ENCODE measurements around the gene TRIM24. TPM values are rescaled to one million over a fixed set of nuclear protein-coding genes. Genes with fewer than 3 reads are reported as not detected.

The TRIM24 gene
- total RNA-seq, 1 experiment from 2014 or later, result 113 TPM

DNA sequence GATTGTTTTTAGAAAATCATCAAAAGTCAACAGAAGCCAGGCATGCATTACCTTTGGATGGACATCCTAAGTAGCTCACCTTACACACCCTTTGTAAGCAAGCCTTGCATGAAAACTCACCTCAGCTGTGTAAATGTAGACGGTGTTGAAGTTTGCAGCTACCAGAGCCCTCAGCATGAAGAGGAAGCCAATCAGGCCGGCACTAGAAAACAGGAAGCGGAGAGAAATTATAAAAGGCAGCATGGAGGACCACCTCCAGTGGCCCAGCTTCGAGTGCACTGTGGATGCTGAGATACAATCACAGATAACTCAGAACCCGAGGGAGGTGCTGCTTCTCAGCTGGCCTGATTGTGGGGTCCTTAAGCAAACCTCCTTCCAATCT lies 165.8 kb downstream of the TRIM24 start (continued):
- TF ChIP-seq, protein P1, sequence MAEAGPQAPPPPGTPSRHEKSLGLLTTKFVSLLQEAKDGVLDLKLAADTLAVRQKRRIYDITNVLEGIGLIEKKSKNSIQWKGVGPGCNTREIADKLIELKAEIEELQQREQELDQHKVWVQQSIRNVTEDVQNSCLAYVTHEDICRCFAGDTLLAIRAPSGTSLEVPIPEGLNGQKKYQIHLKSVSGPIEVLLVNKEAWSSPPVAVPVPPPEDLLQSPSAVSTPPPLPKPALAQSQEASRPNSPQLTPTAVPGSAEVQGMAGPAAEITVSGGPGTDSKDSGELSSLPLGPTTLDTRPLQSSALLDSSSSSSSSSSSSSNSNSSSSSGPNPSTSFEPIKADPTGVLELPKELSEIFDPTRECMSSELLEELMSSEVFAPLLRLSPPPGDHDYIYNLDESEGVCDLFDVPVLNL (CRISPR knock-in tag; IDR thresholded peaks at IDR 0.05; ENCODE audit: borderline replicate concordance, low read depth), result no peak

DNA sequence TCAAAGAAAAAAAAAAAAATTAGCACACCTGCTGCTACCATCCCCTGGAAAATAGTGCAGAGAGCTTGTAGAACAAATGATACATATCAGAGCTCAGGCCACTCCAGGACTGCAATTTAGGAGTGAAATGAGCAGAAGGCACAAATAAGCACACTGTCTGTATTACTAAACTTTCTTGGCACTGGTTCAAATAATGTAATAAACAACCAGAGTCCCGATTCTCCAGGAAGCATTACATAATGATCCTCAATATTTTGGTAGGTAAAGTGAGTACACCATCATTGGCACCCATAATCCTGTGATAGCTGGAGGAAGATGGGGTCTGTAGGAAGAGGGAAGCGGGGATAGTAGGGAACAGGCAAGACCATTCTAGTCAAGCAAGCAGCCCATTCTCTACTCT lies 166.8 kb downstream of the TRIM24 start:
- Mint-ChIP-seq H3K9me3 (no peaks in the 10 kb centered on the region), H3K27me3 (ENCODE audit: low read depth) (no peaks in the 10 kb centered on the region), H3K4me3 (no peak overlapping the region), H3K27ac (no peak overlapping the region; the same call in 1 of the 2 replicates), H3K36me3 (no peaks in the 10 kb centered on the region), H3K4me1 (peaks cover 21% of the 10 kb centered on the region)
- ATAC-seq (no peak), DNase-seq (ENCODE audit: low spot score) (no peak)
- ChIA-PET POLR2A (no interaction called here), CTCF (interaction anchor here (0.5 to 1.9 kb wide), 2 partner anchors 61 to 112 kb away, joined by 3 to 5 read pairs; no protein-coding TSS in a partner anchor)
- TF ChIP-seq NR2C2 (CRISPR knock-in tag; IDR thresholded peaks at IDR 0.05) (no peak), JUN (CRISPR knock-in tag; IDR thresholded peaks at IDR 0.05) (no peak), ATF6 (CRISPR knock-in tag; IDR thresholded peaks at IDR 0.05) (no peak), TEAD4 (CRISPR knock-in tag; IDR thresholded peaks at IDR 0.05) (no peak), ZNF532 (CRISPR knock-in tag; IDR thresholded peaks at IDR 0.05; ENCODE audit: borderline replicate concordance) (no peak), ZNF416 (CRISPR knock-in tag; IDR thresholded peaks at IDR 0.05) (no peak), JAZF1 (CRISPR knock-in tag; IDR thresholded peaks at IDR 0.05) (no peak), ETV6 (CRISPR knock-in tag; IDR thresholded peaks at IDR 0.05) (no peak), ZNF317 (CRISPR knock-in tag; IDR thresholded peaks at IDR 0.05; ENCODE audit: borderline replicate concordance, low read depth) (no peak), IRF2 (CRISPR knock-in tag; IDR thresholded peaks at IDR 0.05; ENCODE audit: borderline replicate concordance, low read depth) (no peak), NR3C1 (CRISPR knock-in tag; conservative IDR thresholded peaks at IDR 0.05; ENCODE audit: low read depth) (no peak), ESRRA (CRISPR knock-in tag; IDR thresholded peaks at IDR 0.05; ENCODE audit: borderline replicate concordance) (no peak)
- TF ChIP-seq, protein P2, sequence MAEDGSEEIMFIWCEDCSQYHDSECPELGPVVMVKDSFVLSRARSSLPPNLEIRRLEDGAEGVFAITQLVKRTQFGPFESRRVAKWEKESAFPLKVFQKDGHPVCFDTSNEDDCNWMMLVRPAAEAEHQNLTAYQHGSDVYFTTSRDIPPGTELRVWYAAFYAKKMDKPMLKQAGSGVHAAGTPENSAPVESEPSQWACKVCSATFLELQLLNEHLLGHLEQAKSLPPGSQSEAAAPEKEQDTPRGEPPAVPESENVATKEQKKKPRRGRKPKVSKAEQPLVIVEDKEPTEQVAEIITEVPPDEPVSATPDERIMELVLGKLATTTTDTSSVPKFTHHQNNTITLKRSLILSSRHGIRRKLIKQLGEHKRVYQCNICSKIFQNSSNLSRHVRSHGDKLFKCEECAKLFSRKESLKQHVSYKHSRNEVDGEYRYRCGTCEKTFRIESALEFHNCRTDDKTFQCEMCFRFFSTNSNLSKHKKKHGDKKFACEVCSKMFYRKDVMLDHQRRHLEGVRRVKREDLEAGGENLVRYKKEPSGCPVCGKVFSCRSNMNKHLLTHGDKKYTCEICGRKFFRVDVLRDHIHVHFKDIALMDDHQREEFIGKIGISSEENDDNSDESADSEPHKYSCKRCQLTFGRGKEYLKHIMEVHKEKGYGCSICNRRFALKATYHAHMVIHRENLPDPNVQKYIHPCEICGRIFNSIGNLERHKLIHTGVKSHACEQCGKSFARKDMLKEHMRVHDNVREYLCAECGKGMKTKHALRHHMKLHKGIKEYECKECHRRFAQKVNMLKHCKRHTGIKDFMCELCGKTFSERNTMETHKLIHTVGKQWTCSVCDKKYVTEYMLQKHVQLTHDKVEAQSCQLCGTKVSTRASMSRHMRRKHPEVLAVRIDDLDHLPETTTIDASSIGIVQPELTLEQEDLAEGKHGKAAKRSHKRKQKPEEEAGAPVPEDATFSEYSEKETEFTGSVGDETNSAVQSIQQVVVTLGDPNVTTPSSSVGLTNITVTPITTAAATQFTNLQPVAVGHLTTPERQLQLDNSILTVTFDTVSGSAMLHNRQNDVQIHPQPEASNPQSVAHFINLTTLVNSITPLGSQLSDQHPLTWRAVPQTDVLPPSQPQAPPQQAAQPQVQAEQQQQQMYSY (CRISPR knock-in tag; IDR thresholded peaks at IDR 0.05), result no peak
- TF ChIP-seq, protein P3, sequence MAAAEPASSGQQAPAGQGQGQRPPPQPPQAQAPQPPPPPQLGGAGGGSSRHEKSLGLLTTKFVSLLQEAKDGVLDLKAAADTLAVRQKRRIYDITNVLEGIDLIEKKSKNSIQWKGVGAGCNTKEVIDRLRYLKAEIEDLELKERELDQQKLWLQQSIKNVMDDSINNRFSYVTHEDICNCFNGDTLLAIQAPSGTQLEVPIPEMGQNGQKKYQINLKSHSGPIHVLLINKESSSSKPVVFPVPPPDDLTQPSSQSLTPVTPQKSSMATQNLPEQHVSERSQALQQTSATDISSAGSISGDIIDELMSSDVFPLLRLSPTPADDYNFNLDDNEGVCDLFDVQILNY (CRISPR knock-in tag; IDR thresholded peaks at IDR 0.05), result no peak
- TF ChIP-seq, protein P4, sequence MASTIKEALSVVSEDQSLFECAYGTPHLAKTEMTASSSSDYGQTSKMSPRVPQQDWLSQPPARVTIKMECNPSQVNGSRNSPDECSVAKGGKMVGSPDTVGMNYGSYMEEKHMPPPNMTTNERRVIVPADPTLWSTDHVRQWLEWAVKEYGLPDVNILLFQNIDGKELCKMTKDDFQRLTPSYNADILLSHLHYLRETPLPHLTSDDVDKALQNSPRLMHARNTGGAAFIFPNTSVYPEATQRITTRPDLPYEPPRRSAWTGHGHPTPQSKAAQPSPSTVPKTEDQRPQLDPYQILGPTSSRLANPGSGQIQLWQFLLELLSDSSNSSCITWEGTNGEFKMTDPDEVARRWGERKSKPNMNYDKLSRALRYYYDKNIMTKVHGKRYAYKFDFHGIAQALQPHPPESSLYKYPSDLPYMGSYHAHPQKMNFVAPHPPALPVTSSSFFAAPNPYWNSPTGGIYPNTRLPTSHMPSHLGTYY (CRISPR knock-in tag; IDR thresholded peaks at IDR 0.05), result no peak
- TF ChIP-seq, protein P5, sequence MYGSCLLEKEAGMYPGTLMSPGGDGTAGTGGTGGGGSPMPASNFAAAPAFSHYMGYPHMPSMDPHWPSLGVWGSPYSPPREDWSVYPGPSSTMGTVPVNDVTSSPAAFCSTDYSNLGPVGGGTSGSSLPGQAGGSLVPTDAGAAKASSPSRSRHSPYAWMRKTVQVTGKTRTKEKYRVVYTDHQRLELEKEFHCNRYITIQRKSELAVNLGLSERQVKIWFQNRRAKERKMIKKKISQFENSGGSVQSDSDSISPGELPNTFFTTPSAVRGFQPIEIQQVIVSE (CRISPR knock-in tag; IDR thresholded peaks at IDR 0.05; ENCODE audit: borderline replicate concordance), result no peak
- TF ChIP-seq, protein P6, sequence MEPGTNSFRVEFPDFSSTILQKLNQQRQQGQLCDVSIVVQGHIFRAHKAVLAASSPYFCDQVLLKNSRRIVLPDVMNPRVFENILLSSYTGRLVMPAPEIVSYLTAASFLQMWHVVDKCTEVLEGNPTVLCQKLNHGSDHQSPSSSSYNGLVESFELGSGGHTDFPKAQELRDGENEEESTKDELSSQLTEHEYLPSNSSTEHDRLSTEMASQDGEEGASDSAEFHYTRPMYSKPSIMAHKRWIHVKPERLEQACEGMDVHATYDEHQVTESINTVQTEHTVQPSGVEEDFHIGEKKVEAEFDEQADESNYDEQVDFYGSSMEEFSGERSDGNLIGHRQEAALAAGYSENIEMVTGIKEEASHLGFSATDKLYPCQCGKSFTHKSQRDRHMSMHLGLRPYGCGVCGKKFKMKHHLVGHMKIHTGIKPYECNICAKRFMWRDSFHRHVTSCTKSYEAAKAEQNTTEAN (CRISPR knock-in tag; IDR thresholded peaks at IDR 0.05), result no peak

All from WTC11 (cell line).